H1 (cell line): Measurements from ENCODE around the gene FRY. TPM values are rescaled to one million over a fixed set of nuclear protein-coding genes. Genes with fewer than 3 reads are reported as not detected.

Experiments used
- CTCF ChIA-PET: fragments of 300-600 bp; sonication (Branson Sonifier 250); formaldehyde crosslinking; loops from one replicate; lab custom pipeline; 2021; ENCODE audit not compliant: partially characterized antibody; lab: Charles Lee
- POLR2A ChIA-PET: fragments of 300-600 bp; sonication (Branson Sonifier 250); formaldehyde crosslinking; loops from one replicate; lab custom pipeline; 2021; ENCODE audit warnings: inconsistent platforms; ENCODE audit not compliant: partially characterized antibody; lab: Charles Lee
- DNase-seq, 2 experiments: peaks; one replicate each; pipeline versions ENCODE4 v3.0.0 to v3.0.0-alpha.2; 2010 to 2022; ENCODE audit warnings: low spot score in 2 of 2, low read depth in 1 of 2, mixed read lengths in 1 of 2
- FAIRE-seq: peaks from 2 replicates; lab custom pipeline; 2011; peaks lifted over from hg19 to GRCh38; lab: Jason Lieb, UNC
- H2AFZ ChIP-seq: 2 replicates; pipeline ENCODE4 v1.8.1; 2012; ENCODE audit warnings: low read length, inconsistent platforms
- H2AK5ac ChIP-seq: 2 replicates; pipeline ENCODE4 v1.6.1; 2013; ENCODE audit warnings: low read depth, low read length
- H2BK120ac ChIP-seq: replicated peaks from 2 replicates; pipeline ENCODE3; 2013; ENCODE audit warnings: low read depth, low read length, inconsistent platforms
- H2BK12ac ChIP-seq: 2 replicates; pipeline ENCODE4 v1.6.1; 2013; ENCODE audit warnings: low read depth, low read length
- H2BK15ac ChIP-seq: 2 replicates; pipeline ENCODE4 v1.6.1; 2013; ENCODE audit warnings: low read length
- H2BK20ac ChIP-seq: 2 replicates; pipeline ENCODE4 v1.6.1; 2013; ENCODE audit warnings: low read length
- H2BK5ac ChIP-seq: 2 replicates; pipeline ENCODE4 v1.6.1; 2013; ENCODE audit warnings: low read depth, low read length
- H3K14ac ChIP-seq: 2 replicates; pipeline ENCODE4 v1.6.1; 2013; ENCODE audit warnings: inconsistent platforms; ENCODE audit not compliant: insufficient read length
- H3K18ac ChIP-seq: 2 replicates; pipeline ENCODE4 v1.6.1; 2013; ENCODE audit warnings: low read length; ENCODE audit errors: extremely low read depth
- H3K23ac ChIP-seq: 2 replicates; pipeline ENCODE4 v1.6.1; 2013; ENCODE audit warnings: inconsistent platforms; ENCODE audit not compliant: insufficient read length
- H3K23me2 ChIP-seq: 2 replicates; pipeline ENCODE4 v1.6.1; 2013; ENCODE audit warnings: low read depth, low read length
- H3K27ac ChIP-seq: 2 replicates; pipeline ENCODE4 v1.6.1; 2011; ENCODE audit warnings: low read depth, low read length, inconsistent platforms
- H3K27me3 ChIP-seq, 4 experiments: replicated peaks in 1 of 4; 1 replicate in 1 of 4; 2 replicates in 3 of 4; pipeline versions ENCODE4 v1.6.1 to v1.8.1; 2011 to 2013; ENCODE audit warnings: low read length in 3 of 4, mild to moderate bottlenecking in 3 of 4, inconsistent platforms in 2 of 4, mixed read lengths in 2 of 4, moderate library complexity in 1 of 4; ENCODE audit not compliant: control insufficient read depth in 3 of 4, insufficient read depth in 3 of 4; ENCODE audit errors: extremely low read depth in 1 of 4
- H3K36me3 ChIP-seq, 4 experiments: 2 replicates each; pipeline versions ENCODE4 v1.6.1 to v1.8.1; 2011 to 2013; ENCODE audit warnings: mild to moderate bottlenecking in 4 of 4, low read length in 3 of 4, moderate library complexity in 2 of 4, control low read depth in 1 of 4, inconsistent platforms in 1 of 4; ENCODE audit not compliant: insufficient read depth in 4 of 4, control insufficient read depth in 2 of 4
- H3K4ac ChIP-seq: replicated peaks from 2 replicates; pipeline ENCODE3; 2013; ENCODE audit warnings: low read length, low read depth, mixed read lengths, inconsistent platforms; ENCODE audit not compliant: insufficient read length
- H3K4me1 ChIP-seq, 4 experiments: replicated peaks in 1 of 4; 1 replicate in 1 of 4; 2 replicates in 3 of 4; pipeline versions ENCODE4 v1.6.1 to v1.8.1; 2011 to 2013; ENCODE audit warnings: low read length in 3 of 4, inconsistent platforms in 2 of 4, mixed read lengths in 1 of 4; ENCODE audit not compliant: insufficient read depth in 4 of 4, control insufficient read depth in 3 of 4
- H3K4me2 ChIP-seq, 2 experiments: 2 replicates each; pipeline versions ENCODE4 v1.6.1 to v1.8.1; 2011 to 2013; ENCODE audit warnings: low read depth in 2 of 2, low read length in 2 of 2, control low read depth in 1 of 2, inconsistent platforms in 1 of 2, mild to moderate bottlenecking in 1 of 2; ENCODE audit not compliant: insufficient read depth in 1 of 2
- H3K4me3 ChIP-seq, 4 experiments: fragments of 200-600, 300-600 bp in 1 of 4; sonication (generic), shearing (Covaris generic), sonication (Bioruptor Twin) in 1 of 4; 2 replicates each; pipeline versions ENCODE4 v1.5.1 to v1.8.1; 2011 to 2016; ENCODE audit warnings: low read length in 4 of 4, low read depth in 3 of 4, control low read depth in 2 of 4, inconsistent platforms in 2 of 4, mild to moderate bottlenecking in 2 of 4, mixed read lengths in 1 of 4, moderate library complexity in 1 of 4; ENCODE audit not compliant: insufficient read depth in 2 of 4; ENCODE audit errors: extremely low read depth in 1 of 4
- H3K56ac ChIP-seq: replicated peaks from 2 replicates; pipeline ENCODE3; 2013; ENCODE audit warnings: low read depth, mild to moderate bottlenecking, mixed read lengths, low read length, inconsistent platforms; ENCODE audit not compliant: insufficient read length
- H3K79me1 ChIP-seq: 2 replicates; pipeline ENCODE4 v1.6.1; 2013; ENCODE audit warnings: low read depth, low read length, control low read depth
- H3K79me2 ChIP-seq, 2 experiments: 2 replicates each; pipeline versions ENCODE4 v1.6.1 to v1.8.1; 2012 to 2013; ENCODE audit warnings: low read length in 2 of 2, mild to moderate bottlenecking in 2 of 2, inconsistent platforms in 1 of 2; ENCODE audit not compliant: insufficient read depth in 2 of 2, control insufficient read depth in 1 of 2
- H3K9ac ChIP-seq, 4 experiments: replicated peaks in 1 of 4; 1 replicate in 1 of 4; 2 replicates in 3 of 4; pipeline versions ENCODE4 v1.6.1 to v1.8.1; 2011 to 2013; ENCODE audit warnings: low read depth in 3 of 4, low read length in 3 of 4, control low read depth in 2 of 4, mild to moderate bottlenecking in 2 of 4, moderate library complexity in 2 of 4, inconsistent platforms in 1 of 4; ENCODE audit errors: extremely low read depth in 1 of 4
- H3K9me3 ChIP-seq, 2 experiments: 2 replicates each; pipeline versions ENCODE4 v1.6.1 to v1.8.1; 2012 to 2013; ENCODE audit warnings: mild to moderate bottlenecking in 2 of 2, moderate library complexity in 2 of 2, control low read depth in 1 of 2, inconsistent platforms in 1 of 2, low read depth in 1 of 2, low read length in 1 of 2, mixed read lengths in 1 of 2; ENCODE audit not compliant: insufficient read depth in 2 of 2
- H4K20me1 ChIP-seq, 2 experiments: replicated peaks in 1 of 2; 2 replicates each; pipeline versions ENCODE3 to v1.8.1; 2011 to 2013; ENCODE audit warnings: inconsistent platforms in 2 of 2, low read length in 2 of 2, mild to moderate bottlenecking in 1 of 2; ENCODE audit not compliant: insufficient read depth in 2 of 2, control insufficient read depth in 1 of 2
- H4K5ac ChIP-seq: 2 replicates; pipeline ENCODE4 v1.6.1; 2013; ENCODE audit warnings: low read length, low read depth, mixed read lengths, inconsistent platforms; ENCODE audit not compliant: insufficient read length
- H4K8ac ChIP-seq: 2 replicates; pipeline ENCODE4 v1.8.0; 2013; ENCODE audit warnings: mild to moderate bottlenecking, moderate library complexity, low read length, inconsistent platforms; ENCODE audit not compliant: insufficient read depth; ENCODE audit errors: extremely low read depth
- H4K91ac ChIP-seq: replicated peaks from 2 replicates; pipeline ENCODE3; 2013; ENCODE audit warnings: low read length, mixed read lengths, inconsistent platforms; ENCODE audit not compliant: insufficient read length
- KDM1A ChIP-seq: fragments of 200-600, 300-600 bp; sonication (generic); IDR thresholded peaks from 2 replicates; pipeline ENCODE4 v1.7.1; 2016; ENCODE audit warnings: mild to moderate bottlenecking, low read length, borderline replicate concordance
- SAP30 ChIP-seq: fragments of 300-600 bp; sonication (generic); IDR thresholded peaks from 2 replicates; pipeline ENCODE4 v1.7.1; 2012; ENCODE audit warnings: low read length, moderate library complexity, mild to moderate bottlenecking, inconsistent platforms; ENCODE audit not compliant: insufficient read depth, insufficient replicate concordance
- WGBS, 2 experiments: shearing (Covaris generic) in 1 of 2; methylation state at CpG; one replicate each; pipeline versions ENCODE4 v1.1.6 to v1.1.7; 2013 to 2015; ENCODE audit warnings: low lambda C conversion rate in 2 of 2, mixed read lengths in 2 of 2, inconsistent platforms in 1 of 2, low coverage in 1 of 2, missing lambda C conversion rate in 1 of 2; ENCODE audit not compliant: insufficient replicate concordance in 2 of 2, insufficient coverage in 1 of 2, insufficient read length in 1 of 2; ENCODE audit errors: extremely low coverage in 1 of 2, missing lambda C conversion rate in 1 of 2; 5-methylcytosine and 5-hydroxymethylcytosine counted together
- polyA plus RNA-seq, 7 experiments: library from polyadenylated mRNA; depleted of rRNA in 3 of 7; stranded (reverse) in 5 of 7; unstranded in 2 of 7; fragments of >200 nt in 5 of 7; fragments of 200-250 nt in 2 of 7; gene quantifications; 1 replicate in 5 of 7; 2 replicates in 1 of 7; 4 replicates in 1 of 7; pipeline versions ENCODE4 v1.2.1 to v1.2.3, GENCODE V29; 2011 to 2013; ENCODE audit warnings: missing spikeins in 2 of 7, mixed read lengths in 2 of 7
- total RNA-seq: library from RNA; stranded (reverse); fragmentation: NEBNext Ultra II Directional; extraction: Animal tissue kit (Norgen Biotek cat#: 25700); gene quantifications from 2 replicates; pipeline ENCODE4 v1.2.1, GENCODE V29; 2021

FRY gene
- total and polyA plus RNA-seq, 2 of the 8 experiments (the other 6 are each of a cell fraction or from before 2014, with no cell fraction given), result 4.3 to 9.2 TPM

DNA sequence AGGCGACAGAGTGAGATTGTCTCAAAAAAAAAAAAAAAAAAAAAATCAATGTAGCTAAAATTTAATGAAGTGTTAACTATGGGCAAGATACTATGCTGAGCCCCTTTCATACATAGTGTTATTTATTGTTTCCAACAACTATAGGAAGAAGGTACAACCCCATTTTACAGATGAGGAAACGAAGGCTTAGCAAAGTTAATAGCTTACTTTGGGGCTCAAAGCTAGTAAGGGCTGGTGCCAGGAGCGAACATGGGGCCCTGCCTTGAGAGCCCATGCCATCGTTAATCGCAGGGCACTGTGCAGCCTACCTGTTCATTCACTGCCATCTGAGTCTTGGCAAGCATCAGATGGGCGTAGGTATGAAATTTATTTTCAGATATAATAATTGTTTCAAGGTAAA is 1.9 kb upstream of the FRY start:
- H3K36me3 ChIP-seq, result no peaks in the 10 kb centered on the region
- no peak overlapping the region for H2AFZ ChIP-seq
- H4K20me1 ChIP-seq, result no peaks in the 10 kb centered on the region
- no peak overlapping the region; a peak in 1 of 4 replicates for H3K4me2 ChIP-seq
- no peaks in the 10 kb centered on the region for H3K79me2 ChIP-seq
- peak overlapping the region; percentile 82 for H2BK120ac ChIP-seq
- H2BK12ac ChIP-seq, result no peak overlapping the region
- H3K79me1 ChIP-seq, result no peaks in the 10 kb centered on the region; the same call in 1 of the 2 replicates
- no peak overlapping the region for H2AK5ac ChIP-seq
- no peak for FAIRE-seq
- no peak overlapping the region for H3K23ac ChIP-seq
- H2BK5ac ChIP-seq, result no peak overlapping the region
- H2BK20ac ChIP-seq, result no peak overlapping the region
- 0 out of 2 replicates have a peak, but pooled peaks have one; percentile 37 for TF ChIP-seq KDM1A
- no peak for TF ChIP-seq SAP30
- peak overlapping the region; percentile 62 for H3K4ac ChIP-seq
- H3K14ac ChIP-seq, result no peak overlapping the region
- H4K5ac ChIP-seq, result no peak overlapping the region
- WGBS, 2 experiments, result 91% methylated on average over 5 of the region's 6 CpGs; no CpG with 5 or more reads in 1 of the 2 experiments
- H3K27ac ChIP-seq, result no peak overlapping the region
- H4K91ac ChIP-seq, result no peak overlapping the region
- H3K9ac ChIP-seq, result no peak overlapping the region
- H3K27me3 ChIP-seq, result no peaks in the 10 kb centered on the region
- ChIA-PET POLR2A (interaction anchor here (1.2 kb wide), 1 partner anchor 16 kb away, joined by 3 read pairs; no protein-coding TSS in a partner anchor), CTCF (interaction anchor here (2.0 to 2.4 kb wide), 2 partner anchors 10 to 12 kb away, joined by 5 to 7 read pairs; no protein-coding TSS in a partner anchor)
- H3K9me3 ChIP-seq, result no peaks in the 10 kb centered on the region
- no peak overlapping the region for H4K8ac ChIP-seq
- H3K4me1 ChIP-seq, result peaks cover 3 to 14% (median 7%) of the 10 kb centered on the region in 4 experiments; a peak in 6 of 7 replicates
- no peak overlapping the region for H2BK15ac ChIP-seq
- H3K23me2 ChIP-seq, result peaks cover 5% of the 10 kb centered on the region; the same call in 1 of the 2 replicates
- no peak overlapping the region for H3K56ac ChIP-seq
- H3K4me3 ChIP-seq, result no peak overlapping the region
- no peak for DNase-seq
- H3K18ac ChIP-seq, result no peak overlapping the region
